CD4-positive, CD25-positive, alpha-beta regulatory T cell (primary cell): ENCODE data around the gene MAP3K9. TPM values are rescaled to one million over a fixed set of nuclear protein-coding genes. Genes with fewer than 3 reads are reported as not detected.
"Not testable (repeated sequence)": the region's sequence is repeated elsewhere in the genome, so short reads cannot be mapped to it uniquely, and the experiment has no call there.

Experiments
- ATAC-seq, 2 donors: fragments of 150-1000 bp; cut with Tn5 transposase; one replicate each; pipeline ENCODE4 v1.10.0; 2021; ENCODE audit warnings: low read depth in 2 of 2, moderate number of reproducible peaks in 2 of 2, moderate library complexity in 1 of 2
- DNase-seq, 3 donors: peaks; one replicate each; pipeline versions ENCODE4 v3.0.0 to v3.0.0-alpha.2; 2012 to 2022; ENCODE audit warnings: mixed read lengths in 1 of 3
- H3K27ac ChIP-seq: one replicate; pipeline ENCODE4 v1.7.0; 2013; ENCODE audit warnings: mild to moderate bottlenecking, low read length; ENCODE audit not compliant: insufficient read depth, poor library complexity, severe bottlenecking
- H3K27me3 ChIP-seq: one replicate; pipeline ENCODE4 v1.7.0; 2013; ENCODE audit warnings: low read length; ENCODE audit not compliant: control insufficient read depth, insufficient read depth
- H3K36me3 ChIP-seq: one replicate; pipeline ENCODE4 v1.7.0; 2013; ENCODE audit warnings: mild to moderate bottlenecking, low read length, moderate library complexity; ENCODE audit not compliant: control insufficient read depth, insufficient read depth
- H3K4me1 ChIP-seq: 2 replicates; pipeline ENCODE4 v1.7.0; 2013; ENCODE audit warnings: mild to moderate bottlenecking, low read length; ENCODE audit not compliant: insufficient read depth, control insufficient read depth, poor library complexity, severe bottlenecking
- H3K4me3 ChIP-seq: one replicate; pipeline ENCODE4 v1.7.0; 2013; ENCODE audit warnings: low read depth, mild to moderate bottlenecking, low read length, moderate library complexity
- H3K9me3 ChIP-seq, 2 experiments: 1 replicate in 1 of 2; 2 replicates in 1 of 2; pipeline ENCODE4 v1.7.0; 2013; ENCODE audit warnings: low read length in 2 of 2, mild to moderate bottlenecking in 1 of 2, moderate library complexity in 1 of 2; ENCODE audit not compliant: control insufficient read depth in 2 of 2
- H3K27ac Mint-ChIP-seq, 3 donors: one replicate each; pipeline ENCODE4 v1.8.0; 2020 to 2022; ENCODE audit warnings: mild to moderate bottlenecking in 3 of 3, mixed read lengths in 3 of 3, moderate library complexity in 2 of 3
- H3K27me3 Mint-ChIP-seq: one replicate; pipeline ENCODE4 v1.8.0; 2022; ENCODE audit warnings: mild to moderate bottlenecking, mixed read lengths
- H3K36me3 Mint-ChIP-seq: one replicate; pipeline ENCODE4 v1.8.0; 2020; ENCODE audit warnings: mixed read lengths
- H3K4me1 Mint-ChIP-seq, 4 donors: one replicate each; pipeline ENCODE4 v1.8.0; 2020 to 2022; ENCODE audit warnings: mixed read lengths in 4 of 4, mild to moderate bottlenecking in 1 of 4
- H3K4me3 Mint-ChIP-seq, 4 donors: one replicate each; pipeline ENCODE4 v1.8.0; 2020 to 2022; ENCODE audit warnings: mild to moderate bottlenecking in 4 of 4, mixed read lengths in 4 of 4, moderate library complexity in 3 of 4
- H3K9me3 Mint-ChIP-seq, 7 donors: one replicate each; pipeline ENCODE4 v1.8.0; 2020 to 2022; ENCODE audit warnings: mixed read lengths in 7 of 7, mild to moderate bottlenecking in 3 of 7, moderate library complexity in 2 of 7
- polyA plus RNA-seq, 4 donors: library from polyadenylated mRNA; unstranded; fragments of 300-500 nt; fragmentation: Illumina TruSeq; gene quantifications; one replicate each; pipeline ENCODE4 v1.2.3, GENCODE V29; 2021
- total RNA-seq: library from RNA; stranded (reverse); gene quantifications from one replicate; pipeline ENCODE4 v1.2.3, GENCODE V29; 2022

MAP3K9 gene
- total and polyA plus RNA-seq, 5 donors from 2014 or later: 1.1 to 15.7 (median 1.4) TPM

GRCh38 chr14:70708717-70709570 is 100.4 kb downstream of the MAP3K9 start:
- ATAC-seq: no peak
- no peaks in the 10 kb centered on the region for H3K36me3 Mint-ChIP-seq

GRCh38 chr14:70707138-70708038 is 101.9 kb downstream of the MAP3K9 start:
- Mint-ChIP-seq H3K4me3 (no peak overlapping the region), H3K27ac (no peak overlapping the region), H3K27me3 (peaks cover 15% of the 10 kb centered on the region), H3K4me1 (no peaks in the 10 kb centered on the region), H3K9me3 (no peaks in the 10 kb centered on the region), H3K36me3 (no peaks in the 10 kb centered on the region)
- H3K4me1 ChIP-seq: no peaks in the 10 kb centered on the region
- no peak overlapping the region for H3K4me3 ChIP-seq
- ATAC-seq (no peak), DNase-seq (no peak)
- H3K27me3 ChIP-seq: peaks cover 2% of the 10 kb centered on the region
- H3K9me3 ChIP-seq: no peaks in the 10 kb centered on the region
- no peaks in the 10 kb centered on the region for H3K36me3 ChIP-seq
- no peak overlapping the region for H3K27ac ChIP-seq

More at GRCh38 chr14:70708717-70709570, 100.4 kb downstream of the MAP3K9 start:
- Mint-ChIP-seq H3K4me3 (no peak overlapping the region), H3K27ac (no peak overlapping the region), H3K9me3 (no peaks in the 10 kb centered on the region), H3K4me1 (peaks cover 0 to 3% (median 1%) of the 10 kb centered on the region in 4 donors), H3K27me3 (peaks cover 19% of the 10 kb centered on the region)
- Histone ChIP-seq H3K4me3 (no peak overlapping the region), H3K4me1 (peaks cover 2% of the 10 kb centered on the region), H3K9me3 (no peaks in the 10 kb centered on the region), H3K27me3 (no peaks in the 10 kb centered on the region), H3K36me3 (no peaks in the 10 kb centered on the region), H3K27ac (no peak overlapping the region)
- no peak for DNase-seq

- Histone ChIP-seq H3K4me1 (no peaks in the 10 kb centered on the region), H3K36me3 (no peaks in the 10 kb centered on the region), H3K4me3 (no peak overlapping the region), H3K9me3 (no peaks in the 10 kb centered on the region), H3K27ac (no peak overlapping the region), H3K27me3 (peaks cover 2% of the 10 kb centered on the region)
- H3K27me3 Mint-ChIP-seq: peaks cover 14% of the 10 kb centered on the region
- ATAC-seq (no peak), DNase-seq (no peak)
- no peak overlapping the region for H3K4me3 Mint-ChIP-seq
- no peaks in the 10 kb centered on the region for H3K9me3 Mint-ChIP-seq
- H3K4me1 Mint-ChIP-seq: peaks cover 0 to 2% (median 0%) of the 10 kb centered on the region in 4 donors
- H3K36me3 Mint-ChIP-seq: no peaks in the 10 kb centered on the region
- H3K27ac Mint-ChIP-seq: no peak overlapping the region
These were observed 103.1 kb downstream of the MAP3K9 start for GRCh38 chr14:70706177-70706576.

- no peaks in the 10 kb centered on the region for H3K9me3 ChIP-seq
- Mint-ChIP-seq H3K27ac (no peak overlapping the region), H3K4me3 (no peak overlapping the region), H3K36me3 (no peaks in the 10 kb centered on the region), H3K9me3 (no peaks in the 10 kb centered on the region), H3K4me1 (peaks cover 0 to 2% (median 0%) of the 10 kb centered on the region in 4 donors), H3K27me3 (peaks cover 14% of the 10 kb centered on the region)
- no peak overlapping the region for H3K27ac ChIP-seq
- peaks cover 2% of the 10 kb centered on the region for H3K27me3 ChIP-seq
- DNase-seq: no peak
- H3K4me1 ChIP-seq: no peaks in the 10 kb centered on the region
- H3K36me3 ChIP-seq: no peaks in the 10 kb centered on the region
- no peak for ATAC-seq
- H3K4me3 ChIP-seq: no peak overlapping the region
These were observed 104.4 kb downstream of the MAP3K9 start for GRCh38 chr14:70704960-70705359.

GRCh38 chr14:70703621-70704168 is 105.6 kb downstream of the MAP3K9 start:
- not testable (repeated sequence) for H3K36me3 ChIP-seq, H3K9me3 Mint-ChIP-seq, H3K27ac Mint-ChIP-seq, H3K4me3 ChIP-seq, DNase-seq, H3K4me3 Mint-ChIP-seq, H3K9me3 ChIP-seq, H3K4me1 ChIP-seq, H3K4me1 Mint-ChIP-seq, H3K36me3 Mint-ChIP-seq, ATAC-seq, H3K27me3 ChIP-seq, H3K27ac ChIP-seq
- peaks cover 14% of the 10 kb centered on the region for H3K27me3 Mint-ChIP-seq

- Histone ChIP-seq H3K36me3 (no peaks in the 10 kb centered on the region), H3K4me1 (no peaks in the 10 kb centered on the region), H3K9me3 (no peaks in the 10 kb centered on the region), H3K27ac (no peak overlapping the region), H3K27me3 (peaks cover 2% of the 10 kb centered on the region), H3K4me3 (no peak overlapping the region)
- ATAC-seq (no peak), DNase-seq (no peak)
- peaks cover 15% of the 10 kb centered on the region for H3K27me3 Mint-ChIP-seq
- no peaks in the 10 kb centered on the region for H3K9me3 Mint-ChIP-seq
- no peak overlapping the region for H3K4me3 Mint-ChIP-seq
- peaks cover 0 to 4% (median 0%) of the 10 kb centered on the region in 4 donors for H3K4me1 Mint-ChIP-seq
- H3K36me3 Mint-ChIP-seq: no peaks in the 10 kb centered on the region
- peak overlapping the region in 1 of 3 donors; percentile 72 for H3K27ac Mint-ChIP-seq
These were observed 107.2 kb downstream of the MAP3K9 start for GRCh38 chr14:70702161-70702560.

- Histone ChIP-seq H3K4me1 (no peaks in the 10 kb centered on the region), H3K27me3 (peaks cover 2% of the 10 kb centered on the region), H3K9me3 (no peaks in the 10 kb centered on the region), H3K36me3 (no peaks in the 10 kb centered on the region), H3K4me3 (no peak overlapping the region), H3K27ac (no peak overlapping the region)
- H3K27ac Mint-ChIP-seq: peak overlapping the region in 1 of 3 donors; percentile 72
- H3K9me3 Mint-ChIP-seq: no peaks in the 10 kb centered on the region
- H3K4me1 Mint-ChIP-seq: peaks cover 0 to 4% (median 0%) of the 10 kb centered on the region in 4 donors
- H3K27me3 Mint-ChIP-seq: peaks cover 15% of the 10 kb centered on the region
- no peak for DNase-seq
- no peaks in the 10 kb centered on the region for H3K36me3 Mint-ChIP-seq
- no peak overlapping the region for H3K4me3 Mint-ChIP-seq
- ATAC-seq: no peak
These were observed 107.7 kb downstream of the MAP3K9 start for GRCh38 chr14:70701610-70702009.
